Renal cortical epithelial cell (primary cell): ENCODE data around the gene CARNS1. TPM values are rescaled to one million over a fixed set of nuclear protein-coding genes. Genes with fewer than 3 reads are reported as not detected.

Experiments
- DNase-seq: peaks from one replicate; pipeline ENCODE4 v3.0.0-alpha.2; 2011; ENCODE audit warnings: low read depth
- total RNA-seq: library from RNA; depleted of rRNA; stranded (reverse); fragments of >200 nt; gene quantifications from 2 replicates; pipeline ENCODE4 v1.2.3, GENCODE V29; 2014

The CARNS1 gene, protein sequence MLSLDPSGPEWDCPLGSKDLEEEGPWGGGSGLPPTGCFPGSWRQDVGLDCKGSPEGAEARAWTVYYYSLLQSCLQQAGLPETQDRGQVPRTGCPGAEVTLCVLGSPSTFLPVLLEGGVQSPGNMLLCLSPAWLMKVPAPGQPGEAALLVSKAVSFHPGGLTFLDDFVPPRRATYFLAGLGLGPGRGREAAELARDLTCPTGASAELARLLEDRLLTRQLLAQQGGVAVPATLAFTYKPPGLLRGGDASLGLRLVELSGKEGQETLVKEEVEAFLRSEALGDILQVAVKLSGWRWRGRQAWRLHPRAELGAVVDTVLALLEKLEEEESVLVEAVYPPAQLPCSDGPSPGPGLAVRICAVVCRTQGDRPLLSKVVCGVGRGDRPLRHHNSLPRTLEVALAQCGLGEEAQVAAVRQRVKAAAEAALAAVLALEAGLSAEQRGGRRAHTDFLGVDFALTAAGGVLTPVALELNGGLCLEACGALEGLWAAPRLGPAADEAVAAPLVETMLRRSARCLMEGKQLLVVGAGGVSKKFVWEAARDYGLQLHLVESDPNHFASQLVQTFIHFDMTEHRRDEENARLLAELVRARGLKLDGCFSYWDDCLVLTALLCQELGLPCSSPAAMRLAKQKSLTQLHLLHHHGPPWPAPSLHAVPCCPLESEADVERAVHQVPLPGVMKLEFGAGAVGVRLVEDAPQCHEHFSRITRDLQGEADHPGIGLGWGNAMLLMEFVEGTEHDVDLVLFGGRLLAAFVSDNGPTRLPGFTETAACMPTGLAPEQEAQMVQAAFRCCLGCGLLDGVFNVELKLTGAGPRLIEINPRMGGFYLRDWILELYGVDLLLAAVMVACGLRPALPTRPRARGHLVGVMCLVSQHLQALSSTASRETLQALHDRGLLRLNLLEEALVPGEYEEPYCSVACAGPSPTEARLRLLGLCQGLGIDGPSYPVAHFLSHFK
- 0.20 TPM in 1 of 2 replicates, not detected in the other for total RNA-seq

DNA sequence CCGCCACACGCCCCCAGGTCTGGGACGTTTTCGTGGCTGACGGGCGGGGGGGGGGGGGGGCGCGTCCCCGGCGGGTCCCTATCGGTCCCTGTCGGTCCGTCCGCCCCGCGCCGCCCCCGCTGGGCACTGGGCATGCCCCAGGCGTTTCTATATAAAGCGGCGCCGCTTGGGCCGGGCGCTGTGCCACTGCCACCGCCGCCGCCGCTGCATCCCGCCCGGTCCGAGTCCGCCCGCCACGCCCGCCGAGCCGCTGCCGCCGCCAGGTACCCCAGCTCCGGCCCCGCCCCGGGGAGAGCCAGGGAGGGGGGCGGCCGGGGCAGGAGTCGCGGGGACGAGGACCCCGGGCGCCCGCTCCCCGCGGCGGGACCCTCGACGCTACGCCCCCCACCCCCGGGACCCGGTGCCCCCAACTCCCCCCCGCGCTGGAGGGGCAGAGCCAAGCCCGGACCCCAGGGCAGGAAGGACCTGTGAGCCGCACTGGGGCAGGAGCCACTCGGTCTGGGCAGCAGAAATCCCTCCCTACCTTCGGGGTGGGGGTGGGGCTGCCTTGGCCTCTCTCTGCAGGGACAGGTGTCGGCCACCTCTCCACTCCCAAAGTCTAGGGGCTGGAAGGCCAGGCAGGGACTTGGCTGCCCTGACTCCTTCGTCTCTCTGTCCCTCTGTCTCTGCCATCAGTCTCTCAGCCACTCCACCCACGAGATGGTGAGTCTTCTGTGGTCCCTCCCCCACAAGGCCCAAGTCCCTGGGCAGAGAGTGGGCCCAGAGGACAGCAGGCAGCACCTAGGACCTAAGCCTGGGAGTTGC is at the start of gene CARNS1:
Gene CARNS1 (plus strand): TSS at position 178 of the 804 bp plus-strand sequence. CDS start 522 bp downstream, at position 700.
- DNase-seq, result no peak

DNA sequence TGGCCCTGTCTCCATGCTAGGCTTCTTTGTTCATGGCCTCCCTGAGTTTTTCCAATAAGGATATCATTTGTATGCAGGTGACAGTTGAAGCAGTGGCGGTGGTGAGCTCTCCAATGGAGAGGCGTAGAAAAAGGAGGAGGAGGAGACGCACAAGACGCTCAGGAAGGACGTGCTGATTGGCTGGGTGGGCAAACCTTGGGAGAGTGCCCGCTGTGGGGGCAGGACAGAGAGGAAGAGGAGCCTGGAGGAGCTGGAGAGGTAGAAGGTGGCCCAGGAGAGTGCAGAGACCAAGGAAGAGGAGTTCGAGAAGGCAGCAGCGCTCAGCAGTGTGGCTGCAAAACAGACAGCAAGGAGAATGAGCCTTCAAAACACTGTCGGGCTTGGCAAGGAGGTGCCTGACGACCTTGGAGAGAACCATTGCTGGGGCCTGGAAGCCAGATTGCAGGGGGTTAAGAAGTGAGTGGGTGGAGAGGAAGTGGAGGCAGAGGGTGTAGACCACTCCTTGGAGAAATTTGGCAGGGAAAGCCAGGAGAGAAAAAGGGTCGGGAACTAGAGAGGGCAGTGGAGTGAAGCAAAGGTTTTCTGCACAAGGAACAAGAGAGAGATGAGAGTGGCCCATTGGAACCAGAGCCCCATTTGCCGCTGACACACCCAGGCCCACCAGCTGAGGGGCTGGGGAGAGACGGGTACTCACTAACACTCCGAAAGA is 49.6 kb upstream of the CARNS1 start:
- DNase-seq, result no peak

DNA sequence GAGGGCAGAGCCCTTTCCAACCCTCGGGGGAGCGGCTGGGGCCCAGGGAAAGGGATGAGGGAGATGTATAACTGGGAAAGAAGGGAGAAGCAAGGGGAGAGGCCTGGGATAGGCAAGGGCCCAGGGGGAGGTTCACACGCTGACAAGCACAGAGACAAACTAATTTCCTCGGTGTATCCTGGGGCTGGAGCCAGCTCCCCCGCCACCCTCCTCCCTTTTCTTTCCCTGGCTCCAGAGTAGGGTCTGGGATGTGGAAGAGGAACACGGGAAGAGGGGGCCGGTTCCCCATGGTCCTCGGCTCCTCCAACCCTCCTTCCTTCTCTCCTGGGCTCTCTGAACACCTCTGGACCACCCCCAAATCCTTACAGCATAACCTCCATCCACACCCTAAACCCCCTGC is 48.9 kb upstream of the CARNS1 start:
- no peak for DNase-seq

DNA sequence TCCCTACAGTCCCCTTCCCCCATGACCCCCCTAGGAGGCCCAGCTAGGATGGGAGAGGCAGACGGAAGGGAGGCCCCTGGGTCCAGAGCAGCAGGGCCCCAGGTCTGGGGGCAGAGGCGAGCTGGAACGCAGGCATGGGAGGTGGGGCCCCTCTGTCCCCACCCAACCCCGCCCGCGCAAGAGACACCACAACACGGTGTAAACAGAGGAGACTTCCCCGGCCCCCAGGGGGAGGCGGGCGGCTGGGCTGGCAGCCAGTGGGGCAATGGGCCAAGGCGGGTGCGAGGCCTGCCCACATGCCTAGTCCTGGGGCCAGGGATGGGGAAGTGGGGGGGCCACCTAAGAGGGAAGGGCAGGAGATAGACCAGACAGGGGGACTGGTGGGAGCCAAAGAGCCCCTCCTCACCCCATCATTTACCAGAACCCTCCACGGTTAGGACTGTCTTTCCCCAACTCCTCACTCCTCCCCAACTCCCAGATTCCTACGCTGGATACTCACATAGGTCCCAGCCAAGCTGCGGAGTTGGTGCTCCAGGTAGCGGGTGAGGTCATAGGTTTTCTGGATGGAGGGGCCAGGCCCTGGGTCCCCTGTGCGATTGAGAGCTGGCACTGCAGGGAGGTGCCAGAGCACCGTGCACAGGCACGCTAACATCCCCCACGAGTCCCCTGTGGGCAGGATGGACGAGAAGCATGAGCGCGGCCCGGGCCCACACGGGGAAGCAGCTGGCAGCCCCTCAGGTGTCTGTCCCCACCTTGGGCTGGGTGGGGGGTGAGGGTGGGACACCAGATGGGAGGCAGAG is 48.3 kb upstream of the CARNS1 start:
- DNase-seq, result no peak

DNA sequence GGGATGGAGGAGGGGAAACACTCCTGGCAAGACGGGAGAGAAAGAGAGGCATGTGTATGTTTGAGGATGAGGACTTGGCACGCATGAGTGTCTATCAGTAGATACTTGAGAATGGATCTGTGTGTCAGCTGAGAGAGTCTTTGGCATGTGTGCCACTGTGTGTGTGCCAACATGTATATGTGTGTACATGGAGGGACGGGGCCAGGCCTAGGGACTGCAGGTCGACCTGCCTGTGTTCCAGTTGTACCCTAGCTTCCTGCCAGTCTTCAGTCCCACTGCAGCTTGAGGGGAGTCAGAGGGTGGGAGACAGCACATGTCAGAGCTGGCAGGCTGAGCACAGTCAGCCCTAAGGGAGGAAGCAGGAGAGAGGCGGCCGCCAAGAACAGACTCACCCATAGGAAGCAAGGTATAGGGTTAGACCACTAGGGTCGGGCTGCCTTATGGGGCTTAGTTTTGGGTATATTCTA is 47.7 kb upstream of the CARNS1 start:
- DNase-seq, result no peak

DNA sequence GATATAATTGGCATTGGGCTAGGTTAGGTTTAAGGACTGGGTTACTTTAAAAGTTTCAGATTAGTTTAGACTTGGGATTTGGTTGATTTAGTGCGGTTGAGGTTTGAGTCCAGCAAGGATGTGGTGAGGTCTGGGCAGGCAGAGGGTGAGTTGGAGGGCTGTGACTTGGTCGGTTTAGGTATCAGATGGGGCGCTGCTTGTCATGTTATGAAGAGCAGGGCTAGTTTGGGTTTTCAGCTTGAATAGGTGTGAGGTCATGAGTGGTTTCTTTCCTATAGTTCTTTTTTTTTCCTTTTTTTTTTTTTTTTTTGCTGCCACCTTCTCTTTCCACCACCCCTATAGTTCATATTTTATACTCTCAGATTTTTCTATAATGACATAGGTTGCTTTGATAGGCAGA is 46.9 kb upstream of the CARNS1 start:
- DNase-seq, result no peak

DNA sequence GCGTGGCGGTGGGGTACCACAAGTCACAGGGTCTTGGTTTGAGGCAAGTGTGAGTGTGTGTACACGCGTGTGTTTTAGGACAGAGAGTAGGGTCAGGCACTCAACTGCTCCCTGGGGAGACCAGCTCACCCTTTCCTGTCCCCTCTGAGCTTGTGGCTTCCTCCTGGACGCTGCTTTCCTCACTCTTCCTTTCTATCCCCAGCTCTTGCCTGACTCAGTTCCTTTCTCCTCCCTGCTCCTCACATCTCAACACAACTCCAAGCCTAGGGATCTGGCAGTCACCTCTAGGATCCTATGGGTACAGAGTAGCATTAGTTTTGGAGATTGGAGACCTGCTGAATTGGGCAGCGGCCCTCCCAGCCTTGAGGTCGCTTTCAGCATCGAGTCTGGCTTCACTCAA is 46.2 kb upstream of the CARNS1 start:
- no peak for DNase-seq

DNA sequence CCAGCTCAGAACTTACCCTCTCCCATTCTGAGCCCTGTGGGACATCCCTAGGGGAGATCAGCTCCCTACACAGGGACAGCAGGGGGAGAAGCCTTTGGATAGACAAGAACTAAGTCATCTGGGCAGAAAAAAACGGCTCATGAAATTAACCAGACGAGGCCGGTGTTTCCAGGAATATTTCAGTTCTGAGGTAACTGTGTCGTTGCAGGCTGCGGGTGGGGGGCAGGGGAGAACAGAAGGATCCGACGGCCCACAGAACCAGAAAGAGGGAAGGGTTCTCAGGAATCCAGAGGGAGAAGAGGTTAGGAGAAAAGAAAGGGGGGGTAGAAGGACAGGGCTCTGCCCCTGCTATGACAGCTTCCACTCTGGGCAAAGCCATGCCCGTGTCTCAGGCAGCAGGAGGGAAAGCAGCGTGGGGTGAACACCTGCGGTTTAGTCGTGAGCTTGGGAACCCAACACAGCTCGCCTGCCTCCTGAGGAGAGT is 45.6 kb upstream of the CARNS1 start:
- DNase-seq, result no peak

DNA sequence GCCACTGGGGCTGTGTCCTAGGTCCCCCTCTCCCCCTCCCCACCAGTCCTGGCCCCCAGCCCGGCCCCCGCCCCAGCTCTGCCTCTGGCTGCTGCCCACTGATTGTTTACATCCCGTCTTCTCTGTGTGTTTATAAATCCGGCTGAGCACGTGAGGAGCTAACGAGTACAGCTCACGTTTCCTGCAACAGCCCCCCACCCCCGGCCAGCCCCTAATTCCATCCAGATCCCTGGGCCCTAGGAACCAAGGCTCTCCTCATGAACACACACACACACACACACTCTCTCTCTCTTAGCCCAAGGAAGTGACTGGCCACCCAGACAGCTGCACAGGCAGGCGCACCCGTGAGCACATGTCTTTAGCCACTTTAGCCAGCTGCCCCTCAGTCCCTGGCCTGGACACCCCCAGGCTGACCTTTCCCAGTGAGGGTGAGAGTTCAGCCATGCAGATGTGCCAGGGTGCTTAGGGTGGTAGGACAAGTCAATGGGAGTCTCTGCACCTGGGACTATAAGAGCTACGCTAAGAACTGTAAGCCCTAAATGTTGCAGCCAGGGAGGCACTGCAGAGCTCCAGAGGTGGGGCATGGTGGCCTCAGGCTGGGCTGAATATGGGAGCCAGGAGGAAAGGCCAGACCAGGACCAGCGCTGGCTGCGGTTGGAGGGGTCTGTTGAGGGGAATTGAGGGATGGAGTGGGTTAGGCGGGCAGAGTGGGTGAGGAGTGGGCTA is 45.0 kb upstream of the CARNS1 start:
- no peak for DNase-seq

DNA sequence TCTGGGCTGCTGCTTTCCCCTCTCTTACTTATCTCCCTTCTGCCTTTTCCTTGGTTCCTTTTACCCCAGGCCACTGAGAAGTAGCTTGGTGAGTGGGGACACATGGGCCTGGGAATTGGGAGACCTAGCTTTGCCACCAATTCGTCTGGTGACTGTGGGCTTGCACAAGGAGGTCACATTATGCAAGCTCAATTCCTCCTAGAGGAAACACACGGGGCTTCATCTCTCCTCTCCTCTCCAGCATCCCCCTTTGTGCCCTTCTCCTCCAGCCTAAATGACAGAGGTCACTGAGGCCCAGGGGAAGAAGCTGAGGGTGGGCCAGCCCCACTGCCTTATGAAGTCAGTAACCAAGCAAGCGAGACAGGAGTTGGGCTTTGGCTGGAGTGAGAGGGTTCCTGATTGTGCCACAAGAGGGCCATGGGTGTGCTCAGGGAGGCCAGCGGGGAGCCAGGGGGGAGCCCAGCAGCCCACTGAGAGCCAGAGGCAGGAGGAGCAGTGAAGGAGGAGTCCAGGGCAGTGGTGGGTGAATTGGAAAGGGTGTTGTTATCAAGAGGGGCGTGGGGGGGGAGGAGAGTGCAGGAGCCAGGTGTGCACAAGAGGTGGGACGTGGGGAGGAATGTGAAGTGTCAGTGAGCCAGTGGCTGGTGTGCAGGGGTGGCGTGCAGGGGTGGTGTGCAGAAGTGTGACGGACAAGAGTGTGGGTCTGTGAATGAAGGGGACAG is 44.1 kb upstream of the CARNS1 start:
- peak; percentile 63 for DNase-seq

DNA sequence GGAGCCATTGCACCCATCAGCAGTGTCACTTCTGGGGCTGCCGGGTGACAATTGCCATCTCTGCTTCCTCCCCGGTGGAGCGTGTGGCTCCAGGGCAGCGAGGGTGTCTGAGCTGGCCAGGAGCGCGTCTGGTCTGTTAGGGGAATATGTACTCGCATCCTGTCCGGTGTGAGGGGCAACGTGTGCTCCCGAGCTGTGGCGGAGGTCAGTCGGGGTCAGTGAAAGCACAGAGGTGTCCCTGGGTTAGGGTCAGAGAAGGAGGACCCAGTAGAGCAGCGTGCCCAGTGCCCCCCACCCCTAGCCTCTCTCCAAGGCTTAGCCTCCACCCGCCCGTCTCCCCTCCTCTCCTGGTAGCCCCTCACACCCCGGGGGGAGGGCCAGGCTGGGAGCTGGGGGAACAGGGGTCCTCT is 43.6 kb upstream of the CARNS1 start:
- no peak for DNase-seq

DNA sequence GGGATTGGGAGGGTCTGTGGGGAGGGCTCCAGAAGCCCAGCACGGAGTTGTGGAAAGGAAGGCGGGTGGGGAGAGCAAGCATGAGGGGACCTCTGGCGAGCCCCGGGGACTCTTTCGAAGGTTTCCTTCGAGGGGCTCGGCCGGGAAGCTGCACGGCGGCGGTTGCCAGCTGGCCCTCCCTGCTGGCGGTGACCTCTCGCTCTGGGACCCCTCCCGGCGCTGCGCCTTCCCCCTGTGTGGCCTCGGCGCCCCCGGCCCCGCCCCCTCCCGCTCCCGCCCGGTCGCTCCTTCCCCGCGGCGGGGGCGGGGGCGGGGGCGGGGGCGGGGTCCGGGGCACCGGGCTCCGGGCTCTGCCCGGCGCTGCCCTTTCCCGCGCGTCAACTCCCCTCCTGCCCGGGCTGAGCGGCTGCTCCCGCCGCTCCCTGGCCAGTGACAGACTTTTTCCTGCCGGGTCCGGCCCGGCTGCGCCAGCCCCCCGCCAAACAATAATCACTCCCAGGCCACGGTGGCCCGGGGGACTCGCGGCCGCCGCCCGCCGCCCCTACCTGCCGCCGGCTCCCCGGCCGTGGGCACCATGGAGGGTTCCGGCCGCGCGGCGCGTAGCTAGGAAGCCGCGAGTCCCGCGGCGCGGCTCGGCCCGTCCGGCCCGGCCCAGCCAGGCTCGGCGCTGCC is 43.0 kb upstream of the CARNS1 start:
- DNase-seq, result no peak

DNA sequence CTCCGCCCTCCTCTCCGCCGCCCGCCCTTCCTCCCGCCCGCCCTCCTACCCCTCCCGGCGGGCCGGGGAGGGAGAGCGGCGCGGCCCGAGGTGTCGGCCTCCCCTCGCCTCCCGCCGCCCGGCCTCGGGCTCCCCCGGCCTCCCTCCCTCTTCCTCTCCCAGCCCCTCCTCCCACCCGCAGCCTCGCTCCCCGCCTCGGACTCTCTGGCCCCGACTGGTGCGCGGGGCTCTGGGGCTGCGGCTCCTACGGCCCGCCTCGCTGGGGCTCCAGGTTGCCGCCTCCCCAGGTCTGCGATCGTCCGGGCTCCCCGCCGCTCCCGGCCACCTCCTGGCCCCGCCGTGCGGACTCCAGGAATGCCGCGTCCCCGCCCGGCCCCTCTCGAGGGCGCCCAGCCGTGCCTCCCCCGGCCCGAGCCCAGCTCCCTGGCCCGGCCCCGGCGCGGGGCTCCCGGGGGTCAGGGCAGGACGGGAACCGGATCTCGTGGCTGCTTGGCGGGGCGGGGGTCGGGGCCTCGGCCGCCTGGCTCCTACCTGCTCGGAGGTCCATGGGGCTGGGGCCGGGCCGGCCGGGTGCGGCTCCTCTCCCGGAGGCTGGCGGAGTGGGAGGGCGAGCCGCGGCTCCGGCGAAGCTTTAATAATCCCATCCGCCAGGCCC is 42.4 kb upstream of the CARNS1 start, which contains the start of gene CLCF1:
Gene CLCF1 (minus strand): TSS at position 606 of the 655 bp plus-strand sequence. CDS start 59 bp downstream, at position 547.
- no peak for DNase-seq

DNA sequence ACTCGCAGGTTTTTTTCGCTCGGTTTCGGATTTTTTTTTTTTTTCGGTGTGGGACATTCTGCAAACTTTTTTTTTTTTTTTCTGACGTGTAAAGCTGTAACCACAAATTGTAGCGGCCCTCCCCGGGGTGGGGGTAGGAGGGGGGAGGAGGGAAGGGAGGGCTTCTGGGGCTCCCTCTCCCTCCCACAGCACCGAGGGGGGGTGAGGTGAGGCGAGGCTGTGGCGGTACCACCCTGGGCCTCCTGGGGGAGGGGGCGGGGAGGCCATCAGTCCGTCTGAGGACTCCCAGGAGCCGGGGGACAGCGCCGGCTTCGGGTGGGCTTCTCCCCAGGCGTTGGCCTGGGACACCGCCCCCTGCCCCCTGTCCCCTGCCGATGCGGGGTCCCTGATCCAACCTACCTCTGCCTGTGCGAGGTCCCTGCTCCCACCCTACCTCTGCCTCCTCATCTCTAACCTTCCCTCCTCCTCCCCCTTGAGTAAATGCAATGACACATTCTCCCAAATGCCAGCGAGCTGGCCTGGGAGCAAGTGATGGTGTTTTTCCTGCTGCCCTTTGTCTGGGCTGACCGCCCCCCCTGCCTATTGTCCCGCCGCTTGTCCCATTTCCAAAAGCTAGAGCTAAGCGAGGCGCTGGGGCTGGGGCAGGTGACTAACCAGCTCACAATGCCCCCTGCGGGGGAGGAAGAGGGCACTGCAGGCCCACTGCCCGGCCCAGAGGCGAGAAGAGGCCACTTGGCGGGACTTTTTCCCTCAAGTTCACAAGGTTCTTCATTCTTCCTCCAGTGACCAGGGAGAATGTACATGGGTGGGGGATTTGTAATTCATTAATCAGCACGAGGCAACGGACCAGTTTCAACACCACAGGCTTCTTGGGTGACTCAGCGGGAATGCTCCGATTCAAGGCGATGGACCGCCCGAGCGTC is 41.6 kb upstream of the CARNS1 start:
- DNase-seq, result peak; percentile 100

DNA sequence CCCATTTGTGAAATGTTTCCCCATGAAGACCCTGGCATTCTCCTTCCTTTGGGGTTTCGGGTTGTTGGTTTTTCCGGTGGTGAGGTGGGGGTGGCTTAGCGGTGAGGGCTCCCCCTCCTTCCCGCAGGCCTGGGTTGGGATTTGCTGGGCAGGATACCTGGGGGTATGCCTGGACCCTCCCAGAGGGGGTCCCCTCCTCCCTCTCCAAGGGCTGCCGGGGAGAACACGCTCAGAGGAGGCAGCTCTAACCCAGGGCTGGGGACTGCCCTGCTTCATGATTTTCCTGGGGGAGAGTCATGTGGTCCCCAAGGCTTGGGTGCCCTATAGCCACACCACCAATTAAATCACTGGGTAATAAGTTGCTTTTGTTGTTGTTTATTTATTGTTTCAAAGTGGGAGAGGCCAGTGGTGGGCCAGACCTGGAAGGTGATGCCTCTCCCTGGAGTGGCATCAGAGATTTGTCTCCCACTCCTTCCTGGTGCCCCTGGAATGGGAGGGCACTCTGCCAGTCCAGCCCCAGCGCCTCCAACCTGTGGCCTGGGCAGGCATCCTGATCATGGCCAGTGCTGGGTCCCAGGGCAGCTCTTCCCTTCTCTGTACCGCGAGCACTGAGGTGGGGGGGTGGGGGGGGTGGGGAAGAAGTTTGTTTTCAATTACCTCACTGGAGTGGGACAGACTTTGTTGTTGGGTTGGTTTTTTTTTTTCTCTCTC is 40.8 kb upstream of the CARNS1 start:
- DNase-seq, result peak; percentile 80
